Lower lobe of right lung (tissue), 2 donors: Measurements from ENCODE around the gene SETD3. TPM values are rescaled to one million over a fixed set of nuclear protein-coding genes. Genes with fewer than 3 reads are reported as not detected.

Source experiments
- ATAC-seq, 2 donors: fragments of 200-7000 bp; cut with Tn5 transposase; one replicate each; pipeline ENCODE4 v1.9.1; 2020 to 2022; ENCODE audit warnings: mild to moderate bottlenecking in 2 of 2, moderate library complexity in 2 of 2
- DNase-seq: peaks from one replicate; pipeline ENCODE4 v3.0.0-alpha.2; 2020
- H3K27ac ChIP-seq: fragments of 200-600 bp; one replicate; pipeline ENCODE4 v1.8.0; 2022
- H3K27me3 ChIP-seq: fragments of 200-600 bp; one replicate; pipeline ENCODE4 v1.8.0; 2022; ENCODE audit warnings: low read depth
- H3K36me3 ChIP-seq: fragments of 200-600 bp; one replicate; pipeline ENCODE4 v1.8.0; 2022; ENCODE audit warnings: mild to moderate bottlenecking
- H3K4me1 ChIP-seq: fragments of 200-600 bp; one replicate; pipeline ENCODE4 v1.8.0; 2022
- H3K4me3 ChIP-seq: fragments of 200-600 bp; one replicate; pipeline ENCODE4 v1.8.0; 2022; ENCODE audit warnings: mild to moderate bottlenecking
- H3K9me3 ChIP-seq: fragments of 200-600 bp; one replicate; pipeline ENCODE4 v1.8.0; 2022
- CTCF ChIP-seq: fragments of 200-600 bp; IDR thresholded peaks from one replicate; pipeline ENCODE4 v1.8.0; 2022; ENCODE audit warnings: antibody characterized with exemption, mild to moderate bottlenecking
- intact Hi-C: fragments of 100-400 bp; cut with DNase I; formaldehyde crosslinking; loops from one replicate; pipeline ENCODE4 v1.11.0; 2022
- total RNA-seq: library from RNA; stranded (reverse); fragmentation: NEBNext Ultra II Directional; extraction: Animal tissue kit (Norgen Biotek cat#: 25700); gene quantifications from one replicate; pipeline ENCODE4 v1.2.1, GENCODE V29; 2021
- donor health status: DM: no; HTN: yes; CAD: no; lungs with severe emphysema.

Gene SETD3
- total RNA-seq, 1 donor from 2014 or later = 78.7 TPM

- intact Hi-C loops = no loop called here
- Histone ChIP-seq H3K9me3 (no peaks in the 10 kb centered on the region), H3K27me3 (no peaks in the 10 kb centered on the region), H3K36me3 (no peaks in the 10 kb centered on the region), H3K4me1 (peaks cover 54% of the 10 kb centered on the region), H3K27ac (peak overlapping the region; percentile 96), H3K4me3 (peak overlapping the region; percentile 83)
- TF ChIP-seq CTCF = no peak
- DNase-seq = no peak
- no peak for ATAC-seq
These were observed 1.3 kb downstream of the SETD3 start for GRCh38 chr14:99479160-99479905.

- intact Hi-C loops = no loop called here
- Histone ChIP-seq H3K27me3 (no peaks in the 10 kb centered on the region), H3K27ac (no peak overlapping the region), H3K4me3 (no peak overlapping the region), H3K9me3 (no peaks in the 10 kb centered on the region), H3K36me3 (no peaks in the 10 kb centered on the region), H3K4me1 (peaks cover 49% of the 10 kb centered on the region)
- DNase-seq = no peak
- no peak for ATAC-seq
- no peak for TF ChIP-seq CTCF
These were observed 2.5 kb downstream of the SETD3 start for GRCh38 chr14:99478128-99478527.

GRCh38 chr14:99476864-99477263, 3.8 kb downstream of the SETD3 start:
- H3K36me3 ChIP-seq = no peaks in the 10 kb centered on the region
- TF ChIP-seq CTCF = no peak
- no peaks in the 10 kb centered on the region for H3K9me3 ChIP-seq
- H3K4me1 ChIP-seq = peaks cover 37% of the 10 kb centered on the region
- intact Hi-C loops = no loop called here
- H3K27ac ChIP-seq = no peak overlapping the region
- H3K27me3 ChIP-seq = no peaks in the 10 kb centered on the region
- ATAC-seq = no peak
- no peak for DNase-seq
- H3K4me3 ChIP-seq = no peak overlapping the region

GRCh38 chr14:99475660-99476059, 5.0 kb downstream of the SETD3 start:
- ATAC-seq (no peak), DNase-seq (no peak)
- Histone ChIP-seq H3K4me3 (no peak overlapping the region), H3K4me1 (peaks cover 37% of the 10 kb centered on the region), H3K27me3 (no peaks in the 10 kb centered on the region), H3K27ac (no peak overlapping the region), H3K36me3 (no peaks in the 10 kb centered on the region), H3K9me3 (no peaks in the 10 kb centered on the region)
- TF ChIP-seq CTCF = no peak
- intact Hi-C loops = no loop called here

- H3K27ac ChIP-seq = no peak overlapping the region
- H3K4me1 ChIP-seq = peaks cover 37% of the 10 kb centered on the region
- H3K4me3 ChIP-seq = no peak overlapping the region
- no peaks in the 10 kb centered on the region for H3K27me3 ChIP-seq
- ATAC-seq = peak in 1 of 2 donors; percentile 25
- DNase-seq = no peak
- no peak for TF ChIP-seq CTCF
- H3K36me3 ChIP-seq = no peaks in the 10 kb centered on the region
- intact Hi-C loops = no loop called here
- no peaks in the 10 kb centered on the region for H3K9me3 ChIP-seq
These were observed 5.5 kb downstream of the SETD3 start for GRCh38 chr14:99475179-99475578.
